Measurements from ENCODE around the gene ZNF667.
A peak's percentile ranks its signal among the peaks of the same experiment; 100 is the strongest.

Gene ZNF667

GRCh38 chr19:56393119-56394012 is 83.8 kb downstream of the ZNF667 start, which contains the start of gene ZNF582:
Gene ZNF582, minus strand, starts transcription at chr19:56393534. Its CDS starts 1,782 bp downstream, at chr19:56391752.
- peak; percentile 63 for TF ChIP-seq CTCF (IDR thresholded peaks at IDR 0.05; ENCODE audit: low read depth, low read length, missing control alignments)
- H3K4me3 ChIP-seq (replicated peaks; ENCODE audit: low read depth, low read length): peak within 1 kb of the TSS; percentile 55
- peak; percentile 75 for DNase-seq (ENCODE audit: extremely low read depth, low read depth)

Data from HFF-Myc (cell line).